ENCODE results near the gene ZNF37A.

GRCh38 chr10:38147686-38148085, 53.5 kb downstream of the ZNF37A start:
- TF ChIP-seq CEBPB (IDR thresholded peaks at IDR 0.05; ENCODE audit: borderline replicate concordance in 1 of 2, low read depth in 2 of 2, low read length in 2 of 2) (no peak), CTCF (IDR thresholded peaks at IDR 0.05 in 2 of 3, conservative IDR thresholded peaks at IDR 0.05 in 1 of 3; ENCODE audit: control insufficient read depth in 2 of 3, extremely low read depth in 1 of 3, insufficient read depth in 1 of 3, low read depth in 3 of 3, low read length in 3 of 3) (no peak), KDM1A (IDR thresholded peaks at IDR 0.05; ENCODE audit: borderline replicate concordance) (no peak), SMC3 (IDR thresholded peaks at IDR 0.05; ENCODE audit: borderline replicate concordance, low read length) (no peak), EGR1 (IDR thresholded peaks at IDR 0.05; ENCODE audit: borderline replicate concordance in 1 of 2, low read depth in 2 of 2, low read length in 2 of 2) (no peak), ZNF274 (IDR thresholded peaks at IDR 0.05; ENCODE audit: insufficient read depth, insufficient read length) (no peak), RAD21 (IDR thresholded peaks at IDR 0.05; ENCODE audit: insufficient read depth, low read depth, low read length) (no peak), BHLHE40 (IDR thresholded peaks at IDR 0.05; ENCODE audit: borderline replicate concordance in 1 of 2, low read depth in 2 of 2, low read length in 1 of 2) (no peak), JUND (IDR thresholded peaks at IDR 0.05; ENCODE audit: low read depth, low read length) (no peak), MXI1 (IDR thresholded peaks at IDR 0.05; ENCODE audit: low read depth, low read length) (no peak), GATAD2B (conservative IDR thresholded peaks at IDR 0.05; ENCODE audit: low read depth) (no peak), RBBP5 (conservative IDR thresholded peaks at IDR 0.05) (no peak)
- TF ChIP-seq, protein P1, sequence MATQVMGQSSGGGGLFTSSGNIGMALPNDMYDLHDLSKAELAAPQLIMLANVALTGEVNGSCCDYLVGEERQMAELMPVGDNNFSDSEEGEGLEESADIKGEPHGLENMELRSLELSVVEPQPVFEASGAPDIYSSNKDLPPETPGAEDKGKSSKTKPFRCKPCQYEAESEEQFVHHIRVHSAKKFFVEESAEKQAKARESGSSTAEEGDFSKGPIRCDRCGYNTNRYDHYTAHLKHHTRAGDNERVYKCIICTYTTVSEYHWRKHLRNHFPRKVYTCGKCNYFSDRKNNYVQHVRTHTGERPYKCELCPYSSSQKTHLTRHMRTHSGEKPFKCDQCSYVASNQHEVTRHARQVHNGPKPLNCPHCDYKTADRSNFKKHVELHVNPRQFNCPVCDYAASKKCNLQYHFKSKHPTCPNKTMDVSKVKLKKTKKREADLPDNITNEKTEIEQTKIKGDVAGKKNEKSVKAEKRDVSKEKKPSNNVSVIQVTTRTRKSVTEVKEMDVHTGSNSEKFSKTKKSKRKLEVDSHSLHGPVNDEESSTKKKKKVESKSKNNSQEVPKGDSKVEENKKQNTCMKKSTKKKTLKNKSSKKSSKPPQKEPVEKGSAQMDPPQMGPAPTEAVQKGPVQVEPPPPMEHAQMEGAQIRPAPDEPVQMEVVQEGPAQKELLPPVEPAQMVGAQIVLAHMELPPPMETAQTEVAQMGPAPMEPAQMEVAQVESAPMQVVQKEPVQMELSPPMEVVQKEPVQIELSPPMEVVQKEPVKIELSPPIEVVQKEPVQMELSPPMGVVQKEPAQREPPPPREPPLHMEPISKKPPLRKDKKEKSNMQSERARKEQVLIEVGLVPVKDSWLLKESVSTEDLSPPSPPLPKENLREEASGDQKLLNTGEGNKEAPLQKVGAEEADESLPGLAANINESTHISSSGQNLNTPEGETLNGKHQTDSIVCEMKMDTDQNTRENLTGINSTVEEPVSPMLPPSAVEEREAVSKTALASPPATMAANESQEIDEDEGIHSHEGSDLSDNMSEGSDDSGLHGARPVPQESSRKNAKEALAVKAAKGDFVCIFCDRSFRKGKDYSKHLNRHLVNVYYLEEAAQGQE (IDR thresholded peaks at IDR 0.05; ENCODE audit: low read depth, low read length): no peak
- TF ChIP-seq, protein P2, sequence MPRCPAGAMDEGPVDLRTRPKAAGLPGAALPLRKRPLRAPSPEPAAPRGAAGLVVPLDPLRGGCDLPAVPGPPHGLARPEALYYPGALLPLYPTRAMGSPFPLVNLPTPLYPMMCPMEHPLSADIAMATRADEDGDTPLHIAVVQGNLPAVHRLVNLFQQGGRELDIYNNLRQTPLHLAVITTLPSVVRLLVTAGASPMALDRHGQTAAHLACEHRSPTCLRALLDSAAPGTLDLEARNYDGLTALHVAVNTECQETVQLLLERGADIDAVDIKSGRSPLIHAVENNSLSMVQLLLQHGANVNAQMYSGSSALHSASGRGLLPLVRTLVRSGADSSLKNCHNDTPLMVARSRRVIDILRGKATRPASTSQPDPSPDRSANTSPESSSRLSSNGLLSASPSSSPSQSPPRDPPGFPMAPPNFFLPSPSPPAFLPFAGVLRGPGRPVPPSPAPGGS (IDR thresholded peaks at IDR 0.05; ENCODE audit: borderline replicate concordance, insufficient read depth, low read depth, low read length, poor library complexity, severe bottlenecking): no peak

All from GM12878 (cell line).